Liver (tissue), 9 donors: ENCODE measurements around the gene MAP3K20. TPM values are rescaled to one million over a fixed set of nuclear protein-coding genes. Genes with fewer than 3 reads are reported as not detected.

Experiments used
- DNase-seq: peaks from one replicate; pipeline ENCODE4 v3.0.0-alpha.2; 2017; ENCODE audit warnings: low spot score
- H3K27ac ChIP-seq, 2 donors: one replicate each; pipeline ENCODE4 v1.7.0; 2013; ENCODE audit warnings: inconsistent platforms in 2 of 2, low read length in 2 of 2, control low read depth in 1 of 2, low read depth in 1 of 2, mild to moderate bottlenecking in 1 of 2
- H3K27me3 ChIP-seq, 4 donors: one replicate each; pipeline versions ENCODE4 v1.6.1 to v1.7.0; 2013; ENCODE audit warnings: low read length in 3 of 4, inconsistent platforms in 1 of 4, mild to moderate bottlenecking in 1 of 4, moderate library complexity in 1 of 4; ENCODE audit not compliant: control insufficient read depth in 4 of 4, insufficient read depth in 4 of 4
- H3K36me3 ChIP-seq, 4 donors: one replicate each; pipeline versions ENCODE4 v1.6.1 to v1.7.0; 2013; ENCODE audit warnings: low read length in 3 of 4, mild to moderate bottlenecking in 3 of 4, low read depth in 1 of 4, moderate library complexity in 1 of 4; ENCODE audit not compliant: control insufficient read depth in 4 of 4, insufficient read depth in 3 of 4
- H3K4me1 ChIP-seq, 4 donors: one replicate each; pipeline versions ENCODE4 v1.6.1 to v1.7.0; 2013; ENCODE audit warnings: low read length in 3 of 4, mild to moderate bottlenecking in 3 of 4, moderate library complexity in 1 of 4; ENCODE audit not compliant: control insufficient read depth in 4 of 4, insufficient read depth in 4 of 4
- H3K4me3 ChIP-seq, 3 donors: one replicate each; pipeline versions ENCODE4 v1.6.1 to v1.7.0; 2013; ENCODE audit warnings: low read length in 3 of 3, control low read depth in 1 of 3, low read depth in 1 of 3, mild to moderate bottlenecking in 1 of 3
- H3K9ac ChIP-seq, 2 donors: one replicate each; pipeline ENCODE4 v1.7.0; 2013; ENCODE audit warnings: low read length in 2 of 2, mild to moderate bottlenecking in 2 of 2, moderate library complexity in 2 of 2, control low read depth in 1 of 2, low read depth in 1 of 2
- H3K9me3 ChIP-seq, 4 donors: one replicate each; pipeline versions ENCODE4 v1.6.1 to v1.7.0; 2013; ENCODE audit warnings: low read length in 3 of 4; ENCODE audit not compliant: control insufficient read depth in 4 of 4
- ATF3 ChIP-seq: IDR thresholded peaks from 2 replicates; pipeline ENCODE4 v1.6.1; 2016; ENCODE audit warnings: antibody characterized with exemption
- CTCF ChIP-seq: fragments of 150-350 bp; IDR thresholded peaks from 2 replicates; pipeline ENCODE4 v1.5.1; 2017; ENCODE audit warnings: improper control_type of control experiment, low read depth, low read length; ENCODE audit not compliant: missing input control
- EGR1 ChIP-seq, 2 donors: IDR thresholded peaks; 2 replicates each; pipeline ENCODE4 v1.6.1; 2016 to 2018; ENCODE audit warnings: antibody characterized with exemption in 2 of 2, low read depth in 2 of 2
- FOXA1 ChIP-seq: IDR thresholded peaks from 2 replicates; pipeline ENCODE4 v1.6.1; 2016; ENCODE audit warnings: antibody characterized with exemption
- FOXA2 ChIP-seq: IDR thresholded peaks from 2 replicates; pipeline ENCODE4 v1.6.1; 2016; ENCODE audit warnings: antibody characterized with exemption
- GABPA ChIP-seq, 2 donors: IDR thresholded peaks in 1 of 2; conservative IDR thresholded peaks in 1 of 2; 2 replicates each; pipeline ENCODE4 v1.6.1; 2016; ENCODE audit warnings: antibody characterized with exemption in 2 of 2, mild to moderate bottlenecking in 1 of 2, moderate library complexity in 1 of 2
- HNF4A ChIP-seq, 2 donors: conservative IDR thresholded peaks; 2 replicates each; pipeline ENCODE4 v1.6.1; 2016; ENCODE audit warnings: antibody characterized with exemption in 2 of 2, mild to moderate bottlenecking in 2 of 2
- HNF4G ChIP-seq: IDR thresholded peaks from 2 replicates; pipeline ENCODE4 v1.6.1; 2016; ENCODE audit warnings: antibody characterized with exemption
- JUND ChIP-seq, 2 donors: IDR thresholded peaks; 2 replicates each; pipeline ENCODE4 v1.6.1; 2016; ENCODE audit warnings: antibody characterized with exemption in 2 of 2
- MAX ChIP-seq: IDR thresholded peaks from 2 replicates; pipeline ENCODE4 v1.6.1; 2016; ENCODE audit warnings: antibody characterized with exemption
- NR2F2 ChIP-seq: IDR thresholded peaks from 2 replicates; pipeline ENCODE4 v1.6.1; 2016; ENCODE audit warnings: antibody characterized with exemption
- RAD21 ChIP-seq, 2 donors: IDR thresholded peaks; 2 replicates each; pipeline ENCODE4 v1.6.1; 2016; ENCODE audit warnings: antibody characterized with exemption in 2 of 2, mild to moderate bottlenecking in 2 of 2
- RXRA ChIP-seq, 2 donors: IDR thresholded peaks; 2 replicates each; pipeline ENCODE4 v1.6.1; 2017 to 2018; ENCODE audit warnings: antibody characterized with exemption in 2 of 2, mild to moderate bottlenecking in 1 of 2
- SP1 ChIP-seq: IDR thresholded peaks from 2 replicates; pipeline ENCODE4 v1.6.1; 2018; ENCODE audit warnings: antibody characterized with exemption, mild to moderate bottlenecking
- TAF1 ChIP-seq: conservative IDR thresholded peaks from 2 replicates; pipeline ENCODE4 v1.6.1; 2016; ENCODE audit warnings: antibody characterized with exemption, mild to moderate bottlenecking
- YY1 ChIP-seq: IDR thresholded peaks from 2 replicates; pipeline ENCODE4 v1.6.1; 2016; ENCODE audit warnings: antibody characterized with exemption, mild to moderate bottlenecking
- ZBTB33 ChIP-seq: IDR thresholded peaks from 2 replicates; pipeline ENCODE4 v1.6.1; 2016; ENCODE audit warnings: antibody characterized with exemption
- WGBS: extraction: QIAGEN DNeasy Blood & Tissue Kit; methylation state at CpG from one replicate; pipeline ENCODE4 v1.1.7; 2013; 5-methylcytosine and 5-hydroxymethylcytosine counted together
- polyA plus RNA-seq, 2 donors: library from polyadenylated mRNA; stranded (reverse) in 1 of 2; unstranded in 1 of 2; fragments of 200-250 nt in 1 of 2; fragments of >200 nt in 1 of 2; fragmentation: Nextera tagmentation in 1 of 2; extraction: Ambion mirVana in 1 of 2; gene quantifications; one replicate each; pipeline versions ENCODE4 v1.2.1 to v1.2.3, GENCODE V29; 2013 to 2015
- total RNA-seq, 2 donors: library from RNA; depleted of rRNA; stranded (reverse); fragments of >200 nt; gene quantifications; one replicate each; pipeline ENCODE4 v1.2.3, GENCODE V29; 2014
- donor health status: healthy.
- donor health status: healthy.
- donor health status: healthy.
- donor health status: healthy.
- donor health status: healthy.

Gene MAP3K20
- total and polyA plus RNA-seq, 4 donors = 9.1 to 22.6 (median 14.9) TPM

GRCh38 chr2:173094731-173095130 lies 19.1 kb downstream of the MAP3K20 start:
- WGBS = 45% methylated on average over 1 of the region's 1 CpG
- Histone ChIP-seq H3K4me1 (peaks cover 10 to 24% (median 20%) of the 10 kb centered on the region in 4 donors), H3K9ac (no peak overlapping the region), H3K27ac (peak overlapping the region; percentile 15 to 46), H3K9me3 (no peaks in the 10 kb centered on the region), H3K27me3 (no peaks in the 10 kb centered on the region), H3K36me3 (peaks cover 0 to 2% (median 0%) of the 10 kb centered on the region in 4 donors), H3K4me3 (no peak overlapping the region)
- no peak for TF ChIP-seq EGR1 (IDR thresholded peaks at IDR 0.05; ENCODE audit: low read depth in 2 of 2)
- peak; percentile 22 for TF ChIP-seq FOXA2
- no peak for DNase-seq

GRCh38 chr2:173095356-173095755 lies 19.7 kb downstream of the MAP3K20 start:
- Histone ChIP-seq H3K4me1 (peaks cover 10 to 23% (median 19%) of the 10 kb centered on the region in 4 donors), H3K27ac (peak overlapping the region in 1 of 2 donors; percentile 46), H3K9ac (no peak overlapping the region), H3K9me3 (no peaks in the 10 kb centered on the region), H3K4me3 (no peak overlapping the region), H3K36me3 (peaks cover 0 to 2% (median 0%) of the 10 kb centered on the region in 4 donors), H3K27me3 (no peaks in the 10 kb centered on the region)
- TF ChIP-seq ATF3 (no peak), YY1 (no peak), CTCF (no peak)
- no peak for DNase-seq
- WGBS = 93% methylated on average over 1 of the region's 1 CpG

- no peak overlapping the region for H3K9ac ChIP-seq
- no peaks in the 10 kb centered on the region for H3K27me3 ChIP-seq
- peaks cover 0 to 2% (median 0%) of the 10 kb centered on the region in 4 donors for H3K36me3 ChIP-seq
- no peak for DNase-seq
- no peaks in the 10 kb centered on the region for H3K9me3 ChIP-seq
- no peak overlapping the region for H3K4me3 ChIP-seq
- no peak overlapping the region for H3K27ac ChIP-seq
- peaks cover 5 to 21% (median 14%) of the 10 kb centered on the region in 4 donors for H3K4me1 ChIP-seq
- TF ChIP-seq RXRA (IDR thresholded peaks at IDR 0.05) (no peak), SP1 (no peak), HNF4A (conservative IDR thresholded peaks at IDR 0.05) (no peak), FOXA1 (no peak), ZBTB33 (no peak), ATF3 (no peak), RAD21 (IDR thresholded peaks at IDR 0.05) (no peak), NR2F2 (no peak), MAX (no peak), EGR1 (IDR thresholded peaks at IDR 0.05; ENCODE audit: low read depth in 2 of 2) (no peak), FOXA2 (no peak), CTCF (no peak), TAF1 (no peak), YY1 (no peak), HNF4G (no peak), GABPA (IDR thresholded peaks at IDR 0.05 in 1 of 2, conservative IDR thresholded peaks at IDR 0.05 in 1 of 2) (no peak), JUND (IDR thresholded peaks at IDR 0.05) (no peak)
- 96% methylated on average over 2 of the region's 2 CpGs for WGBS
Observed at GRCh38 chr2:173099271-173099670, 23.6 kb downstream of the MAP3K20 start.
